HG03064 (cell line): ENCODE data around the gene GPSM3.
"Not testable (repeated sequence)": the region's sequence is repeated elsewhere in the genome, so short reads cannot be mapped to it uniquely, and the experiment has no call there.

ENCODE experiments used
- ATAC-seq: cut with Tn5 transposase; IDR thresholded peaks from one replicate; pipeline ENCODE4 v1.9.1; 2021; ENCODE audit warnings: low read depth; ENCODE audit not compliant: unreplicated experiment

GPSM3 gene

DNA sequence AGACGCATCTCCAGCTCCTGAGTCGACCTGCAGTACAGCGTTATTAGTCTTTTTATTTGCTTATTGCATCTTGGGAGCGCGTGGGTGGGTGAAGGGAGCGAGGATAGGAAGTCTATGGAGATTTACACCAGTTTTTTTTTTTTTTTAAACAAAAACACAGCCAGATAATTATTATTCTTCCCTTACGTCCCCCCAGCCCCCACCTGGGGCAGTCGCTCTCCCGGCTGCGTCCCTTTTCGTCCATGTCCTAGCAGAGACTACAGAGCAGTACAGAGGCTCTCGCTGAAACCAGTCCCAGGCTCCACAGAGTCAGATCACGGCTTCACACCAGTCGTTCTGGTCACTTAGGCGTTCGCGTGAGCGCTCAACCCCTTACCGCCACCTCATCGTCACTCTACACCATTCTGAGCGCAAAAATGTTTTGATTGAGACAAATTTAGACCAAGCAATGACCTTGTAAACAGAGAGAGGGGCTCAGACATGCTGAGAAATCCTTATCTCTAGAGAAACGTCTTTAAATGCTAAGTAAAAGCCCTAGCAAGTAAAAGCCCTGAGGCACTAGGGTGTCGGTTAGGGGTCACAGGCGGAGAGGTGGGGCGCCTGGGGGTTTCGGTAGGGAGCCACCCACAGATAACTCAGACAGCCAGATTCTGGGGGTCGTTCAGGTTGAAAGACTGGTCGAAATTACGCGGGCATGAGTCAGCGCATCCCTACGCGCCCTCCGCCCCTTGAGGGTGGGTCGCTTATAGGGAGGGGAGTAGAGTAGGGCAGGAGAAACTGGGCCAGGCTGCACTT is 39.5 kb downstream of the GPSM3 start:
- ATAC-seq, result no peak

DNA sequence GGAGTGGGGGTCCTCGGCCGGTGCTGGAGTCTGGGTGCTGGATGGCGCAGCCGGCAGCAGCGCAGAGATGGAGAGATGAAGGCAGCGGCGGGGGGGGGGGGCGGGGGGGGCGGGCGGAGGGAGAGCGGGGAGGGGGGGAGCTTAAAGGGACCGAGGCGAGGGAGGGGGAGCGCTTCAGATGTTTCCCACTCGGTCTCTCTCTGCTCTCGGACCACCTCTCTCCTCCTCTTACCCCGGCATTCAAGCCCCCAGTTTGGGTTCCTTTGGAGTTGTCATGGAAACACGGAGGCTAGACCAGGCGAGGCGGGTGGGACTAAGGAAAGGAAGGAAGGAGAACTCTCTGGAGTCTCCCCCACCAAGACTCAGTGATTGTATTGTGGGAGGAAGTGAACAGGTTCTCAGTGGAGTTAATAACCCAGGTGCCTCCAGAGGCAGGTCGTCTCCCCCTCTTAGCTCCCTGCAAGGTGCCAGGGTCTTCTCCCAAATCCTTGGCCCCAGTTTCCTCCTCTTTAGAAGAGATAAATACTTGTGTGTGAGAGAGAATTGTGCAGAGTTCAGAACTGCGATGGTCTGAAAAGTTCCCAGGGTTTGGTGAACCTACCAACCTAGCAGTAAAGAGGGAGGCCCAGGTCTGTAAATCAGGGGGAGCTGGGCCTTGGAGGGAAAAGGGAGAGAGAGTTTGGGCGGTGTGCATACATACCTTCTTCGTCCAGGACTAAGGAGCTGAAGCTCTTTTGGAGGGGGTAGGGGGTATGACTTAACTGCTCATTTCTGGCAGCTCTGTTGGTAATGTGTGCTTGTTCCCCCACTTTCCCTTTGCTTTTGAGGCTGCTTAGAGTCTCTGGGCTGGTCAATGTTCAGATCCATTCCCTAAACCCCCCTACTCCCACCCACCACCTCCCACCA is 40.3 kb downstream of the GPSM3 start, which contains the start of gene PRRT1:
Gene PRRT1, minus strand, starts transcription at position 77 of the 906 bp plus-strand sequence. CDS start 112 bp downstream, outside the sequence.
- ATAC-seq, result no peak

DNA sequence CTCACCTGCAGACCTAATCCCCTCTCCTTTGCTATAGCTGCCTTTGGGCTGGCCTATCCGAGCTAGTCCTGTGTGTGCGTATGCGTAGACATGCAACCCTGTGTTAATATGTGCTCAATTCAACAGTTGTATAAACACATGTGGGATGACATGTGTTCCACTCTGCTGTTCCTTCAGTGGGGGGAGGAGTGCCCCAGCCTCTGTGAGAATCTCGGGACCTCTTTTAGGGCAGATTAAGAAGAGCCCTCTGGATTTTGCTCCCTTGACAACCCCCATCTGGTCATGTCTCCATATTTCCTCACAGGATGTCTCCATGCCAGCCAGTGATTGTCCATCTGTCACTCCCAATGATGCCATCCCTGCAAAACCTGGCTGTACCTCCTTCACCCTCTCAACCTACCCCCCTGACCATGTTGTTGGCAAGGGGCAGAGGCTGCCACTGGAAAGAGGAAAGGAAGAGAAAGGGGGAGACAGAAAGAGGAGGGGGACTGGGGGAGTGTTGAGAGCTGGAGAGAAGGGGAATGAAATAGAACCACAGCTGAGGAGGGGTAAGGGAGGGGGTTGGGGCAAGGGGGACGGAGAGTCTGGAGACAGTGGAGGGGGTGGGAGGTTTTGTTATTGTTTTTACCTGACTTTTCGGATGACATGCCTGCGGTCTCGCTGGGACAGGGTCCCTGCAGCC is 41.1 kb downstream of the GPSM3 start:
- ATAC-seq, result no peak

DNA sequence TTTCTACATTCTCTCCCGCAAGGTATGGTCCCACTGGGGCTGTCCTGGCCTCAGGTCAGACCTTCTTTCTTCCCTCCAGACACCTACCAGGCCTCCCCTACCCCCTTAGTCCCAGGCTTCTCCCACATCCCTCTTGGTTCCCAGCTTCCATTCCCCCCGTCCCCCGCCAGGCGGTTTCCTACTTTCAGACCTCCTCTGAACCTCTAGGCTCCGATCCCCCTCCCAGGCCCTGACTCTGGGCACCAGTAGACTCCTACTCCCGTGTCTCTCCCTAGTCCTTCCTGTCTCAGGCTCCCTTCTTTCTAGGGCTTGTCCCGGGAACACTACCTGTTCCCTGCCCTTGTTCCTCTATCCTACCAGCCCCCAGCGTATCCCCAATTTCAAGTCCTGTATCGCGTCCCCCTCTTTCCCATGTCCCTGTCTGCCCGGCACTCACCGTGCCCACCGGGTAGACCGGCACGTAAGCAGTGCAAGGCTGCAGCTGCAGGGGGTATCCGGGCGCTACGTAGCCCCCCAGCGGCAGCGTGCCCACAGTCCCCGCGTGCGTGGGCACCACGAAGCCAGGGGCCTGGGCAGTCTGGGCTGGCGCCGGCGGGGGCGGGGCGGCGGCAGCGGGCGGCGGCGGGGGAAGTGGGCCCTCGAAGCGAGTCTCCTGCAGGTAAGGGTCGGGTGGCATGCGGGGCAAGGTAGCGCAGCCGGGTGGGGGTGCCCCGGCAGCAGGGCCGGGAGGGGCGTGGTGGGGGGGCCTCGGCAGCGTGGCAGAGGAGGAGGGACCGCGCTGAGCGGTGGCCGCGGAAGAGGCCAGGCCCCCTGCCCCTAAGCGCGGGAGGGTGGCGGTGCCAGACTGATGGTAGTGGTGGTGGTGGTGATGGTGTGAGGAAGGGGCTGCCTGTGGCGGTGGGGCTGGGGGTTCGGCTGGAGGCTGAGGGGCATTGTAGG is 42.2 kb downstream of the GPSM3 start:
- no peak for ATAC-seq

DNA sequence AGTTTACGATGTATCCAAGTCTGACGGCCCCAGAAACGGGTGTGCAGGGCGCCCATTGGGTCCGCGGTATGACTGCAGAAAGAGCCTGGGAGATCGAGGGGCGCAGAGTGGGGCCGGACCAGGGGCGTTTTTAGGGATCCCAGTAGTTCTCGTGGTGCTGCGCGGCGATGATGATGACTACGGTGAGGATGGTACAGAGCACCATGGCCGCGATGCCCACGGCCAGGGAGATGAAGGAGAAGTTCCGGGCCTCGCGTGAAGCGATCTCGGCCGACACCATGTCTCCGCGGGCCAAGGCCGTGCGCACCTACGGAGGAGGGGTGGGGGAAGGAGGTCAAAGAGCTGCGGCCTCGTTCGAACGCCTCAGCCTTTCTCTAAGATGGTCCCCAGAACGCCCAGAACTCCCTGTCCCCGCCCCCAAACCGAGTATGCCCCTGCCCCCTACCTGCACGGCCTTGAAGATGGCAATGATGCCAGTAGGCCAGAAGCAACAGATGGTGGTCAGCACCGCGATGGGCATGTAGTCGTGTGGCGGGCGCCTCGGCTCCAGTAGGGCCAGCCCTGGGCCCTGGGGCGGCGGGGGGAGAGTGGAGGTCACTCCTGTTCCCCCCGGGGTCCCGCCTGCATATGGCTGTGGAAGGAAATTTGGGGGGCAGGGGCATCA is 43.2 kb downstream of the GPSM3 start:
- ATAC-seq, result no peak

DNA sequence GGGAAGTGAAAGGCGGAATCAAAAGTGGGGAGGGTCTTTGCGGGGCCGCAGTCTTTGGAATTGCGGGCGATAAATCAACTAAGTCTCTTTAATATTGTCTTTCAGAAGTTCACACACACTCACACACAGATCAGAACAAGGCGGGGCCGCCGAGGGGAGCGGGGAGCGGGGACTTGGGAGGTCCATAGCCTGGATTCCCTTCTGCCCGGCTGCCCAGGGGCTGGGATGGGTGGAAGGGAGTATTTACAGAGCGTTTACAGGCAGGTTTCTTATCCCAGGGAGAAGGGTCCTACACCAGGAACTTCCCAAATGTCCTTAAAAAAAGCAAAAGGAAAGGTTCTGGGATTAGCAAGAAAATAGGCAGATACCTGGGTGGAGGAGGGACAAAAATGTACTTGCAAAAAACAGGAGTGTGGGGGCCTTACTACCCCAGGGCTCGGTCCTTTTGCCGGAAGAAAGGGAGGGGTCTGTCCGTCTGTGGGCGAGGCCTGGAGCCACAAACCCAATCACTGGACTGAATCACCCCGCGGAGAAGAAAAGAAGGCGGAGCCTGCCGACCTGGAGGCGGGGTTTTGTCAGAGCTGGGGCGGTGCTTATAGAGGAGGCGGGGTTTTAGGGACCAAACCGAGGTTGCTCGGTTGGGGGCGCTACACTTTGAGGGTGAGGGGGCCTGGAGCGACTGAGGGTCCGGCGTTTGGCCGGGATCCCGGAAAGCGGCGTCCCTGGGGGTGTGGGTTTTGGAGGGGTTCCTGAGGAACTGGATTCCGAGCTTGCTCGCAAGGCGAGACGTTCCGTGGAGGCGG is 44.0 kb downstream of the GPSM3 start:
- no peak for ATAC-seq

DNA sequence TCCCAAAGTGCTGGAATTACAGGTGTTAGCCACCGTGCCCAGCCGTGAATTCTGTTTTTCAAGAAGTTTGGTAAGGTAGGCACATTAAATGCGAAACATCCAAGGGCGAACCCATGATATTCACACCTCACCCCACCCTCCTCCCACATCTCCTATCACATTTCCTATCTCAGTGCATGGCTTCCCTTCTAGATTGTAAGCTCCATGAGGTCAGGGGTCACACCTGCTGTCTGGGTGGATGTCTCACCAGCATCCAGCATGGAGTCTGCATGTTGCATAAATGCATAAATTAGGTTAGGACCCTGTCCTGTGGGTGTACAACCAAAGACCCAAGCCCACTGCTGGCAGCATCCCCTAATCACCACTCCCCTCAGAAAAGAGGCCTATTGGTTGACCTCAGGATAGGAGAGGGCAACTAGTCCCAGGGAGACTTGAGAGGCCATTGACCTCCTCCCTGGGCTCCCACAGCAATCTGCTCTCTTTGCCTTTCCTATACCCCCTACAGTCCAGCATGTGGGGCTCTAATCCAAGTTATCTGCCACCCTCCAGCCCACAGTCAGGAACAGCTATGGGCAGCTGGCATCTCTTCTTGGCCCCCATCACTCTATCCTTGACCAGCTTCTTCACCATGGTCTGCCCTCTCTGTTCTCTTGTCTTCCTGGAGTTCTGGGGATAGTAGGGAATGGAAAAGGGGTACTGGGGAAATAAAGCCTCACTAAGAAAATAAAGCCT is 44.9 kb downstream of the GPSM3 start:
- no peak for ATAC-seq

DNA sequence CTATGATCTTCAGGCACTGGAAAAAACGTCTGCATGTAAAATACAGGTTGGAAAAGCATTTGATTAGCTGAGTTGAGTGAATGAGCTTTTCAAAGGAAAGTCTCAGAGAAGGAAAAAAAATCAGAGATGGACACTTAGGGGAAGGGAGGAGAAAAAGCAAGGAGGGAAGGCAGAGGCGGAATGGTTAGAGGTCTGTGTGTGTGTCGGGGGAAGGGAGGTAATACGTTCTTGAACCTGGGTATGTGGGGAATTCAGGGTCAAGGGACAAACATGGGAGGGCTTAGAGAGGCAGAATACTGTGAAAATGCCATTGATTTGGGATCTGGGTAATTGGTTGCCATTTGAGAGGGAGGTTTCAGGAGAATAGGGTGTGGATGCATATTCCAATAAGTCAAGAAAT is 45.8 kb downstream of the GPSM3 start:
- no peak for ATAC-seq

DNA sequence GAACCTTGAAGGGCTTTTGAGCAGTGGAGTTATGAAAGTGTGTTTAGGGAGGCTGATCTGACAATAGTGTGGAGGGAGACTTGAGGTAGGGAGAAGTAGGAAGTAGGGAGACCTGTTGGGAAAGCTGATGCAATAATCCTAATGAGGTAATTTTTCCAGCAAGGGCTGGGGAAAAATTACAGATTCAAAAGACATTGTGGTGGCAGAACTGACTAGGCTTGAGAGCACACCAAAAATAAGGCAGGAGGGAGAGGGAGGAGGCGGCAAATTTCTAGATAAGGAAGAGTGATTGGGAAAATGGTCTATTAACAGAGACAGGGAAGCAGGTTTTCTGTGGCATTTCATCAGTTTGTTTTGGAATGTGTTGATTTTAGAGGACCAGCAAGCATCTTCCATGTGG is 46.2 kb downstream of the GPSM3 start:
- no peak for ATAC-seq

DNA sequence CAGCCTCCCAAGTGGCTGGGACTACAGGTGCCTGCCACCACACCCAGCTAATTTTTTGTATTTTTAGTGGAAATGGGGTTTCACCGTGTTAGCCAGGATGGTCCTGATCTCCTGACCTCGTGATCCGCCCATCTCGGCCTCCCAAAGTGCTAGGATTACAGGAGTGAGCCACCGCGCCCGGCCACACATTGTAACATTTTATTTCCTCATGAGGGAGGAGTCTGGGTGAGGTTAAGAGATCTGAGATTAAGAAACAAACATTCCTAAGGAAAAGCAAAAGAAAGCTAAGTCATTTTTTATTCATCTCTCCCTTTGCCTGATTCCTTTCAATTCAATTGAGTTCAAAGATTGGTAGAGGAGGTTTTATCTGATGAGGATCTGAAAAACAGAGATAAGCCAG is 48.2 kb downstream of the GPSM3 start:
- not testable (repeated sequence) for ATAC-seq
